HEK293 (cell line): ENCODE results near the gene C2orf81.

Experiments used
- CTCF ChIA-PET: fragments of 350-600 bp; formaldehyde crosslinking; extraction: SDS; loops from one replicate; lab custom pipeline; 2021; ENCODE audit warnings: antibody characterized with exemption; lab: Yijun Ruan, JAX
- POLR2A ChIA-PET: fragments of 300-600 bp; formaldehyde crosslinking; extraction: SDS; loops from one replicate; lab custom pipeline; 2020; ENCODE audit warnings: antibody characterized with exemption, inconsistent platforms; lab: Yijun Ruan, JAX
- H3K27ac ChIP-seq: fragments of 200-500 bp; sonication (Bioruptor generic); 2 replicates; pipeline ENCODE4 v1.5.1; 2014; ENCODE audit warnings: low read depth, low read length, control low read depth, inconsistent platforms; ENCODE audit errors: extremely low read depth
- H3K36me3 ChIP-seq, 2 experiments: fragments of 200-500 bp in 1 of 2; sonication (Bioruptor generic) in 1 of 2; 1 replicate in 1 of 2; 2 replicates in 1 of 2; pipeline ENCODE4 v1.5.1; 2014 to 2017; ENCODE audit warnings: inconsistent platforms in 2 of 2, low read length in 2 of 2; ENCODE audit not compliant: control insufficient read depth in 2 of 2, insufficient read depth in 1 of 2
- H3K4me1 ChIP-seq: fragments of 200-500 bp; sonication (Bioruptor generic); 2 replicates; pipeline ENCODE4 v1.5.1; 2014; ENCODE audit warnings: mild to moderate bottlenecking, low read length, inconsistent platforms; ENCODE audit not compliant: control insufficient read depth, insufficient read depth
- H3K4me3 ChIP-seq: 2 replicates; pipeline ENCODE4 v1.5.1; 2011; ENCODE audit warnings: low read depth, mild to moderate bottlenecking, control low read depth, low read length, moderate library complexity
- H3K9me3 ChIP-seq: fragments of 200-500 bp; sonication (Bioruptor generic); 2 replicates; pipeline ENCODE4 v1.5.1; 2014; ENCODE audit warnings: low read depth, low read length, inconsistent platforms; ENCODE audit not compliant: control insufficient read depth, insufficient read depth
- EGR2 ChIP-seq: fragments of 450-650 bp; formaldehyde crosslinking; IDR thresholded peaks from 2 replicates; pipeline ENCODE4 v1.5.1; 2016; ENCODE audit warnings: low read depth, missing biosample characterization, missing genetic modification characterization
- KLF8 ChIP-seq: fragments of 450-650 bp; formaldehyde crosslinking; IDR thresholded peaks from 2 replicates; pipeline ENCODE4 v1.5.1; 2016; ENCODE audit warnings: missing biosample characterization, missing genetic modification characterization
- PRDM1 ChIP-seq: fragments of 450-650 bp; formaldehyde crosslinking; IDR thresholded peaks from 2 replicates; pipeline ENCODE4; 2016; ENCODE audit warnings: missing biosample characterization, missing genetic modification characterization
- PRDM10 ChIP-seq: fragments of 450-650 bp; formaldehyde crosslinking; IDR thresholded peaks from 2 replicates; pipeline ENCODE4 v1.5.1; 2016; ENCODE audit warnings: missing biosample characterization, missing genetic modification characterization
- ZBTB17 ChIP-seq: fragments of 450-650 bp; formaldehyde crosslinking; IDR thresholded peaks from 2 replicates; pipeline ENCODE4 v1.5.1; 2016; ENCODE audit warnings: missing biosample characterization, missing genetic modification characterization
- ZFHX2 ChIP-seq: fragments of 450-650 bp; formaldehyde crosslinking; conservative IDR thresholded peaks from 2 replicates; pipeline ENCODE4 v1.5.1; 2016; ENCODE audit warnings: missing biosample characterization, missing genetic modification characterization
- ZIC2 ChIP-seq: fragments of 450-650 bp; formaldehyde crosslinking; IDR thresholded peaks from 2 replicates; pipeline ENCODE4 v1.5.1; 2016; ENCODE audit warnings: missing biosample characterization, missing genetic modification characterization
- ZNF184 ChIP-seq: fragments of 450-650 bp; IDR thresholded peaks from 2 replicates; pipeline ENCODE4 v1.5.1; 2018; ENCODE audit warnings: missing biosample characterization, mild to moderate bottlenecking, missing genetic modification characterization
- ZNF341 ChIP-seq: fragments of 450-650 bp; formaldehyde crosslinking; IDR thresholded peaks from 2 replicates; pipeline ENCODE4; 2016; ENCODE audit warnings: low read depth, missing biosample characterization, missing genetic modification characterization
- ZNF366 ChIP-seq: fragments of 450-650 bp; formaldehyde crosslinking; conservative IDR thresholded peaks from 2 replicates; pipeline ENCODE4 v1.5.1; 2016; ENCODE audit warnings: missing biosample characterization, missing genetic modification characterization
- ZNF658 ChIP-seq: fragments of 450-650 bp; formaldehyde crosslinking; IDR thresholded peaks from 2 replicates; pipeline ENCODE4; 2016; ENCODE audit warnings: missing biosample characterization, missing genetic modification characterization
- ZNF704 ChIP-seq: fragments of 450-650 bp; formaldehyde crosslinking; IDR thresholded peaks from 2 replicates; pipeline ENCODE4 v1.5.1; 2016; ENCODE audit warnings: missing biosample characterization, missing genetic modification characterization
- ZNF792 ChIP-seq: fragments of 450-650 bp; formaldehyde crosslinking; IDR thresholded peaks from 2 replicates; pipeline ENCODE4 v1.5.1; 2016; ENCODE audit warnings: missing biosample characterization, missing genetic modification characterization

C2orf81 gene

GRCh38 chr2:74413001-74413698 is 8.3 kb downstream of the C2orf81 start:
- H3K4me1 ChIP-seq, result no peaks in the 10 kb centered on the region
- no peaks in the 10 kb centered on the region for H3K36me3 ChIP-seq
- TF ChIP-seq ZNF792 (tag by site-specific recombination) (no peak), ZFHX2 (tag by site-specific recombination) (0 out of 2 replicates have a peak, but pooled peaks have one; percentile 20), EGR2 (tag by site-specific recombination) (0 out of 2 replicates have a peak, but pooled peaks have one; percentile 6)
- ChIA-PET POLR2A (no interaction called here), CTCF (interaction anchor here (0.6 to 0.9 kb wide), 2 partner anchors 13 to 258 kb away, joined by 3 to 4 read pairs; no protein-coding TSS in a partner anchor)
- H3K9me3 ChIP-seq, result no peaks in the 10 kb centered on the region
- no peak overlapping the region for H3K27ac ChIP-seq
- H3K4me3 ChIP-seq, result no peak overlapping the region

GRCh38 chr2:74407682-74408081 is 13.7 kb downstream of the C2orf81 start:
- POLR2A ChIA-PET, result no interaction called here
- Histone ChIP-seq H3K4me3 (no peak overlapping the region), H3K36me3 (no peaks in the 10 kb centered on the region), H3K4me1 (no peaks in the 10 kb centered on the region), H3K27ac (no peak overlapping the region), H3K9me3 (no peaks in the 10 kb centered on the region)
- TF ChIP-seq ZNF704 (tag by site-specific recombination) (no peak), ZBTB17 (no peak)
- CTCF ChIA-PET, result interaction anchor here (0.6 to 0.9 kb wide), 2 partner anchors 28 to 73 kb away, joined by 3 read pairs; no protein-coding TSS in a partner anchor

GRCh38 chr2:74406035-74406434 is 15.4 kb downstream of the C2orf81 start:
- H3K36me3 ChIP-seq, result no peaks in the 10 kb centered on the region
- POLR2A ChIA-PET, result interaction anchor here (0.8 to 1.4 kb wide), 2 partner anchors 34 to 52 kb away, joined by 4 read pairs; partner anchors contain the start of gene WBP1
- H3K27ac ChIP-seq, result no peak overlapping the region

GRCh38 chr2:74401891-74402290 is 19.5 kb downstream of the C2orf81 start:
- no peak overlapping the region for H3K4me3 ChIP-seq
- TF ChIP-seq ZNF184 (tag by site-specific recombination) (no peak), ZNF658 (tag by site-specific recombination) (no peak), ZNF366 (peak; percentile 40), KLF8 (tag by site-specific recombination) (no peak), PRDM1 (tag by site-specific recombination) (peak; percentile 80)
- TF ChIP-seq, all 188 proteins: peak for 2
- no peaks in the 10 kb centered on the region for H3K9me3 ChIP-seq
- ChIA-PET POLR2A (interaction anchor here (0.7 kb wide), 1 partner anchor 69 kb away, joined by 5 read pairs; no protein-coding TSS in a partner anchor), CTCF (interaction anchor here (1.0 to 2.1 kb wide), 5 partner anchors 10 to 578 kb away, joined by 3 to 19 read pairs (median 4); no protein-coding TSS in a partner anchor)
- no peaks in the 10 kb centered on the region for H3K4me1 ChIP-seq
- H3K36me3 ChIP-seq, result no peaks in the 10 kb centered on the region
- no peak overlapping the region for H3K27ac ChIP-seq

More at GRCh38 chr2:74406035-74406434, 15.4 kb downstream of the C2orf81 start:
- TF ChIP-seq ZNF341 (tag by site-specific recombination) (no peak), ZIC2 (tag by site-specific recombination) (no peak), PRDM10 (tag by site-specific recombination) (peak; percentile 57)
- no peak overlapping the region for H3K4me3 ChIP-seq
- H3K4me1 ChIP-seq, result no peaks in the 10 kb centered on the region
- no peaks in the 10 kb centered on the region for H3K9me3 ChIP-seq
- CTCF ChIA-PET, result interaction anchor here (0.6 to 1.2 kb wide), 2 partner anchors 14 to 181 kb away, joined by 3 read pairs; no protein-coding TSS in a partner anchor
